ENCODE measurements around the gene SLC30A5.
"Not testable (repeated sequence)": the region's sequence is repeated elsewhere in the genome, so short reads cannot be mapped to it uniquely, and the experiment has no call there.

- TF ChIP-seq POLR2A (IDR thresholded peaks at IDR 0.05; ENCODE audit: low read length); GATA1 (IDR thresholded peaks at IDR 0.05; ENCODE audit: low read depth, low read length): not testable (repeated sequence)
These were observed 43.4 kb downstream of the SLC30A5 start for GRCh38 chr5:69137208-69137607.

Measured in erythroblast (primary cell).